ENCODE measurements around the gene CDC73. TPM values are rescaled to one million over a fixed set of nuclear protein-coding genes. Genes with fewer than 3 reads are reported as not detected.

The CDC73 gene
- total and polyA plus RNA-seq, 9 donors = 11.9 to 59.2 (median 52.0) TPM

DNA sequence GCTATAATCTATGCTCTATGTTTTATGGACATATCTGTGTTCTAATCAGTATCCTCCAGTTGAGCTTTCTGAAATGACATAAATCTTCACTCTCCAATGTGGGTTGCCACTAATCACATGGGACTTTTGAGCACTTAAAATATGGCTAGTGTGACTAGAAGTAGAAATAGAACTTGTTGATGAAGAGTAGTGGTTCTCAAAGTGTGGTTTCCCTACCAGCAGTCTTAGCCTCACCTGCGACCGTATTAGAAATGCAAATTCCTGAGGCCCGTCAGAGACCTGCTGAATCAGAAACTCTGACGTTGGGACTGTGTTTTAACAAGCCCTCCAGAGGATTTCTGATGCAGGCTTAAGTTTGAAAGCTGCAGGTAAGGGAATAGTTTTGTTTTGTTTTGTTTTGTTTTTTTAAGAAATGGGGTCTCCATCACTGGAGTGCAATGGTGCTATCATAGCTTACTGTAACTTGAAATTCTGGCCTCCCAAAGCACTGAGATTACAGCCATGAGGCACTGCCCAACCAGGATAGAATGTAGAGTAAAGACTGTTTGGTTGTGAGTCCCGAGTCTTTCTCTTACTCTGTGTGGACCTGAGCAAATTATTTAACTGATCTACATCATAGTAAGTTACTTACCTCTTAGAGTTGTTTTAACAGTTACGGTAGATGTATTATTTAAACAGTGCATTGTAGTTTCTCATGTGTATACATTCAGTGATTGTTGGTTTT lies 38.3 kb upstream of the CDC73 start:
- TF ChIP-seq CTCF (IDR thresholded peaks at IDR 0.05) = no peak
- TF ChIP-seq POLR2A (IDR thresholded peaks at IDR 0.05) = no peak
- no peak for TF ChIP-seq EP300 (IDR thresholded peaks at IDR 0.05)
- intact Hi-C loops (cut with DNase I) = no loop called here

GRCh38 chr1:193085263-193085662 lies 36.6 kb upstream of the CDC73 start:
- 17 to 44% (median 17%) methylated on average over 1 of the region's 1 CpG for WGBS, 3 donors
- Histone ChIP-seq H3K27me3 (no peaks in the 10 kb centered on the region), H3K4me1 (ENCODE audit: insufficient read depth) (peaks cover 2% of the 10 kb centered on the region), H3K27ac (no peak overlapping the region), H3K4me3 (no peak overlapping the region), H3K9me3 (no peaks in the 10 kb centered on the region), H3K36me3 (no peaks in the 10 kb centered on the region)
- DNase-seq = no peak
- TF ChIP-seq CTCF (IDR thresholded peaks at IDR 0.05) = no peak
- TF ChIP-seq POLR2A (IDR thresholded peaks at IDR 0.05) = no peak
- no peak for TF ChIP-seq EP300 (IDR thresholded peaks at IDR 0.05)
- intact Hi-C loops (cut with DNase I) = no loop called here

More for the DNA sequence above, 38.3 kb upstream of the CDC73 start:
- DNase-seq = no peak
- WGBS, 3 donors = 89 to 95% (median 93%) methylated on average over 6 of the region's 6 CpGs
- H3K36me3 ChIP-seq = no peaks in the 10 kb centered on the region
- no peaks in the 10 kb centered on the region for H3K27me3 ChIP-seq
- no peaks in the 10 kb centered on the region for H3K9me3 ChIP-seq
- H3K4me1 ChIP-seq (ENCODE audit: insufficient read depth) = peaks cover 2% of the 10 kb centered on the region
- no peak overlapping the region for H3K27ac ChIP-seq
- H3K4me3 ChIP-seq = no peak overlapping the region

GRCh38 chr1:193086342-193086741 lies 35.5 kb upstream of the CDC73 start:
- Histone ChIP-seq H3K9me3 (no peaks in the 10 kb centered on the region), H3K4me3 (no peak overlapping the region), H3K4me1 (ENCODE audit: insufficient read depth) (peaks cover 2% of the 10 kb centered on the region), H3K36me3 (no peaks in the 10 kb centered on the region), H3K27me3 (no peaks in the 10 kb centered on the region), H3K27ac (no peak overlapping the region)
- TF ChIP-seq CTCF (IDR thresholded peaks at IDR 0.05) (no peak), POLR2A (IDR thresholded peaks at IDR 0.05) (no peak), EP300 (IDR thresholded peaks at IDR 0.05) (no peak)
- DNase-seq = no peak
- WGBS, 3 donors = 92 to 95% (median 93%) methylated on average over 3 of the region's 3 CpGs
- intact Hi-C loops (cut with DNase I) = no loop called here

- H3K4me1 ChIP-seq (ENCODE audit: insufficient read depth) = peaks cover 2% of the 10 kb centered on the region
- no peak for DNase-seq
- H3K9me3 ChIP-seq = no peaks in the 10 kb centered on the region
- no peak overlapping the region for H3K27ac ChIP-seq
- no peak for TF ChIP-seq POLR2A (IDR thresholded peaks at IDR 0.05)
- TF ChIP-seq CTCF (IDR thresholded peaks at IDR 0.05) = no peak
- TF ChIP-seq EP300 (IDR thresholded peaks at IDR 0.05) = no peak
- intact Hi-C loops (cut with DNase I) = no loop called here
- WGBS, 3 donors = 18 to 41% (median 29%) methylated on average over 3 of the region's 3 CpGs
- H3K27me3 ChIP-seq = no peaks in the 10 kb centered on the region
- H3K36me3 ChIP-seq = no peaks in the 10 kb centered on the region
- H3K4me3 ChIP-seq = no peak overlapping the region
Measured at GRCh38 chr1:193087893-193088292, 33.9 kb upstream of the CDC73 start.

Data from ovary (tissue), 9 donors.